WI38 (cell line): ENCODE results near the gene ALK.

Experiments
- H3K4me3 ChIP-seq: 2 replicates; pipeline ENCODE4 v1.5.1; 2011; ENCODE audit warnings: low read depth, mild to moderate bottlenecking, control low read depth, low read length
- TF ChIP-seq, protein P1 (sequence below): IDR thresholded peaks from 2 replicates; pipeline ENCODE4 v1.5.1; 2012; ENCODE audit warnings: low read depth, mild to moderate bottlenecking, control low read depth, low read length

The ALK gene

DNA sequence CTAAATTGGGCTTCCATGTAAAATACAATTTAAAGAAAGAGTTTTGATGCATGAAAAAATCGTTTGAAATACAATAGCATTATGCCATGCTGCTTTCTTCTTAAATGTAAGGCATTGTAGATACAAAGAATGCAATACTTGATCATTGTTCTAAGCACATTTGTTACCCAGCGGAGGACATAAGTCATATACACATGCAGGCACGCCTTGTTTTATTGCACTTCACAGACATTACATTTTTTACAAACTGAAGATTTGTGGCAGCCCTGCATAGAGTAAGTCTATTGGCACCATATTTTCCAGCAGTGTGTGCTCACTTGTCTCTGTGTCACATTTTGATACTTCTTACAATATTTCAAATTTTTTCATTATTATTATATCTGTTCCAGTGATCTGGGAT lies 461.2 kb downstream of the ALK start:
- TF ChIP-seq, protein P1, sequence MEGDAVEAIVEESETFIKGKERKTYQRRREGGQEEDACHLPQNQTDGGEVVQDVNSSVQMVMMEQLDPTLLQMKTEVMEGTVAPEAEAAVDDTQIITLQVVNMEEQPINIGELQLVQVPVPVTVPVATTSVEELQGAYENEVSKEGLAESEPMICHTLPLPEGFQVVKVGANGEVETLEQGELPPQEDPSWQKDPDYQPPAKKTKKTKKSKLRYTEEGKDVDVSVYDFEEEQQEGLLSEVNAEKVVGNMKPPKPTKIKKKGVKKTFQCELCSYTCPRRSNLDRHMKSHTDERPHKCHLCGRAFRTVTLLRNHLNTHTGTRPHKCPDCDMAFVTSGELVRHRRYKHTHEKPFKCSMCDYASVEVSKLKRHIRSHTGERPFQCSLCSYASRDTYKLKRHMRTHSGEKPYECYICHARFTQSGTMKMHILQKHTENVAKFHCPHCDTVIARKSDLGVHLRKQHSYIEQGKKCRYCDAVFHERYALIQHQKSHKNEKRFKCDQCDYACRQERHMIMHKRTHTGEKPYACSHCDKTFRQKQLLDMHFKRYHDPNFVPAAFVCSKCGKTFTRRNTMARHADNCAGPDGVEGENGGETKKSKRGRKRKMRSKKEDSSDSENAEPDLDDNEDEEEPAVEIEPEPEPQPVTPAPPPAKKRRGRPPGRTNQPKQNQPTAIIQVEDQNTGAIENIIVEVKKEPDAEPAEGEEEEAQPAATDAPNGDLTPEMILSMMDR, result no peak

DNA sequence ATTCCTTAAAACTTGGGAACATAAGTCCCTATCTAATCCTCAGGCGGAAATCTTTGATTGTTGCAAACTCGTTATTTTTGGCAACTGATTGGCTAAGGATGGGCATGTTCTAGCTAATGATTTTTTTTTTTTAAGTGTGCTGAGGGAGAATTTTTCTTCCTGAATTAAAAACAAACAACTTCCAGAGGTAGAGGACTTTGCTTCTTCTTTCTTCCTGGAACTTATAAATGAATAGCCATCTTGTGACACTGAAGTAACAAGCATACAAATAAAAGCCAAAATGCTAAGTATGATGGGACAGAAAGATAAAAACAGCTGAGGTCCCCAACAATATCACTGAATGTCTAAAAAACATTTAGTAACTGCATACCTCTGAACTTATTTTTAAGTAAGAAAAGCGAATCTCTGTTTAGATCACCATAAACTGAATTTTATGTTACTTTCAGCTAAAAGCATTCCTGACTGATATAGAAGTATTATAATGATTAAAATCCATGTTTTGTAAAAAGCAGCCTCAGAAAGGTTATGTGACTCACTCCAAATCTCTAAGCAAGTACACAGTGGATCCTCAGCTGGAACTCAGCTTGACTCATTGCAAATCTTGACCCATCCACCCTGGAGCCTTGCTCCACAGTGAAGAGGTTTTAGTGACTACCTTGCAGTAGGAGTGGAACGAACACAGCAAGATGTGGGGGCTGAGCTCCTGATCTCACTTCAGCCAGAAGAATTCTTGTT lies 461.8 kb downstream of the ALK start:
- H3K4me3 ChIP-seq, result no peak overlapping the region
- TF ChIP-seq, protein P1, result no peak

More for the DNA sequence above, 461.2 kb downstream of the ALK start:
- no peak overlapping the region for H3K4me3 ChIP-seq

DNA sequence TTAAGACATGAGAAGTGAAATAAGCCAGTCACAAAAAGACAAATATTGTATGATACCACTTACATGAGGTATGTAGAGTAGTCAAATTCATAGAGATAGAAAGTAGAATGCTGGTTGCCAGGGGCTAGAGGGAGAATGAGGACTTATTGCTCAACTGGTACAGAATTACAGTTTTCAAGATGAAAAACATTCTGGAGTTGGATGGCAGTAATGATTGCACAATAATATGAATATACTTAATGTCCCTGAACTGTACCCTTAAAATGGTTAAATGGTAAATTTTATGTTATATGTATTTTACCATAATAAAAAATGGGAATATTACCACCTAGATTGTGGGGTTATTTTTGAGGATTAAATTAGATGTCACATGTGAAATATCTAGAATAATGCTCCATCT lies 465.0 kb downstream of the ALK start:
- TF ChIP-seq, protein P1, result no peak
- no peak overlapping the region for H3K4me3 ChIP-seq

DNA sequence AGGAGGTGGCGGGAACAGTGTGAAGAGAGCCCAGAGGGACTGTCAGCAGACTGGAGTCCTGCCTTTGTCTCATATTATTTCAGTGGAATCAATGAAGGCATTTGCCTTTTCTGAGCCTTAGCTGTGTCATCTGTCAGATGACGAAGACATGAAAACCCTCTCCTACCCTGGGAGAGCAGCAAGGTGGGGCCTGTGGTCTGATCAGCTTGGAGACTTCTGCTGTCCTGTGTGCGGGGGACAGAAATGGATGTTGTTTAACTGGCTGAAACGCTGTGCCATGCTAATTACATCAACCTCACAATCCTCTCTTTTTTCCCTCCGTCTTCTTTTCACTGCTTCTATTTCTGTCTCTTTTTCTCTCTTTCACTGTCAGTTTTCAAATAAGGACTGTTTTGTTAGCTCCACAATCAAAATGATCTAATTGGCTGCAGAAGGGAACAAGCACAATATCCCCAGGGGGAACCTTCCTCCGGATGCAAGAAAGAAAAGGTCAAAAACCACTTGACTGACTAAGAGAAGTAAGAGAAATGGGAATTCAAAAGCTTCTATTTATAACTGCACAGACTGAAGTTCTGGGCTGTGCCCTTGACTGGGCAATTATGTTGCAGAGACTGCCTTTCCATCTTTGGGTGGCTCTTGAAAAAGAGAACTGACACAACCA lies 466.1 kb downstream of the ALK start:
- TF ChIP-seq, protein P1, result no peak
- no peak overlapping the region for H3K4me3 ChIP-seq

DNA sequence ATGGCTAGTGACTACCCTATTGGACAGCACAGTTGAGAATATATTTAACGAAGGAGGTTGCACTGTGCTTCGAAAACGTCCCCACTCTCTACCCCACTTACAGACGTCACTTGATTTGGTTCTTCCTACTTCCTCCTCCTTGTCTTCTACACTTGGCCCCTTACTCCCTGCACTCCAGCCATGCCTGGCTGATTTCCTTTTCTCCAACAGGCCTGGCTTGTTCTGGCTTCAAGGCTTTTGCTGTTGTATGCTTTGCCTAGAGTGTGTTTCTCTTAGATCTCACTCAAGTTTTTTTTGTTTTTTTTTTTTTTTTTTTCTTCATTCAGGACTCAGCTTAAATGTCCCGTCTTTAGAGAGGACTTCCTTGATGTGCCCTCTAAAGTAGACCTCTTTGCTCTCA lies 469.4 kb downstream of the ALK start:
- TF ChIP-seq, protein P1, result no peak
- no peak overlapping the region for H3K4me3 ChIP-seq

DNA sequence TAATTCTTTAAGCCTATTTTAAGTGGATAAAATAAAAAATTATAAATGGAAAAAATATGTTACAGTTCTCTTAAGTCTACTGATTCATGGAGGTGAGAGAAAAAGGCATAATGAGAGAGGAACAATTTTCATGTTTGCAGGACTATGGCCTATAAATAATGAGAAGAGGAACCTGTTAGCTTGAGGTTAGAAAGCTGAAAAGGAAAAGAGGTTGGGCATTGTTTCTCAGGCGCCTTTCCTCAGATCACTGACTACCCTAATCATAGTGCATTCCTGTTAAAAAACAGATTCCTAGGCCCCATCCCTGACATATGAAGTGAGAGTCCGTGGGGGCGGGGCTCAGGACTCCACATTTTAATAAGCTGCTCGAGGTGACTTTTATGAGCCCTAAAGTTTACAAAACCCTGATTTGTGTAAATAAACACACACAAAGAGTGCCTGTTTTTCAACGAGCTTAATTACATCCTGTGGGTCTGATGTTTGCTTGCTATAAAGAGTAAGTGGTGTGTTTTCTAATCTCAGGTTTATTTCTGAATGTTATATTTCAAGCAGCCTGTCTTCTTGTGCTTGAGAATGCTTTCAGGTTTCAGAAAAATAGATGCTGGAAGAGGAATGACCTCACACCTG lies 470.7 kb downstream of the ALK start:
- no peak overlapping the region for H3K4me3 ChIP-seq
- TF ChIP-seq, protein P1, result no peak

DNA sequence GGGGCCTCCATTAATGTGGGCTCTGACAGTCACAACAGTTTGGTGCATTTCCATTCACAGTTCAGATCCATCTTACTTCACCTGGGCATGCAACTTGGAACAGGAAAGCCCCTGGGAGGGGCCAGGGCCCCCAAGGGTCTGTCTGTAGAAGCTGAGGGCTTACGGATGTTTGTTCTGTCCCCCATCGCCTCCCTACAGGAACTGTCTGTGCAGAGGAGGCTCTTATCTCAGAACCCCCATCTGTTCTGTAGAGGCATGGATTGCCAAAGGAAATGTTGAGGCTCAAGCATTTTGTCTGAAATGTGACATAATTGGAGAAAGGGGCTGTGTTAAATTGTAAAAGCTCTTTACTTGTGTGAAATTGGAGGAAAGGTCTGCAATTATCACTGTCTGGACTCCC lies 471.9 kb downstream of the ALK start:
- TF ChIP-seq, protein P1, result no peak
- no peak overlapping the region for H3K4me3 ChIP-seq
